ENCODE measurements around the gene NYAP2.

NYAP2 gene

DNA sequence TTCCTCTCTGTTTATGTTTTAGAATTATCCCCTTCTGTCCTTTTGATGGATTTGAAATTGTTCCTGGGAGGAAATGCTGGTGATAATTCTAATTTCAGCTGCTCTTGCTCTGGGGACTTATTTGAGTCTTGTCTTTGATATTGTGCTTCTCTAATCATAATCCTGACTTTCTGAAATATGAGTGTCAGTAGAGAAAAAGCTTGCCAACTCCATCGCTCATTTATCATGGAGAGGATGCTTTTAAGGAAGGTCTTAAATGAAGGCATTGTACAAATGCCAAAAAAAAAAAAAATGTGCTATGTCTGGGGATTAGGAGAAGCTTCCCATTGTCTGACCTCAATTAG is 159.5 kb downstream of the NYAP2 start:
- WGBS, 2 donors (ENCODE audit: extremely low coverage in 2 of 2, insufficient read length in 2 of 2, insufficient replicate concordance in 1 of 2) = no CpG with 5 or more reads among the region's 1 CpG

DNA sequence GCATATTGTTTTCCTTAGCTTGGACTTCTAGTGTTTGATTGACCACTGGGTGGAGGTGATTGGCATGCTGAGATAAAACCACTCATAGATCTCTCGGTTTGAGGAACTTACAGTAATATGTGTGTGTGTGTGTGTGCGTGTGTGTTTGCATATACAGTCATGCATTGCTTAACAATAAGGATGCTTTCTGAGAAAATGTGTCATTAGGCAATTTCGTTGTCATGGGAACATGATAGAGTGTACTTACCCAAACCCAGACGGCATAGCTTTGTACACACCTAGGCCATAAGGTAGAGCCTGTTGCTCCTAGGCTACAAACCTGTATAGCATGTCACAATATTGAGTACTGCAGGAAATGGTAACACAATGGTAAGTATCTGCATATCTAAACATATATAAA is 167.3 kb downstream of the NYAP2 start:
- no peak overlapping the region for H3K4me3 ChIP-seq (ENCODE audit: low read length in 2 of 2)
- WGBS, 2 donors (ENCODE audit: extremely low coverage in 2 of 2, insufficient read length in 2 of 2, insufficient replicate concordance in 1 of 2) = no CpG with 5 or more reads among the region's 4 CpGs
- H3K23ac ChIP-seq (ENCODE audit: low read depth, low read length, poor library complexity) = no peak overlapping the region
- no peak overlapping the region for H3K9ac ChIP-seq (ENCODE audit: low read depth, low read length, poor library complexity)
- H2AK5ac ChIP-seq (ENCODE audit: low read depth, low read length) = no peak overlapping the region
- H2BK120ac ChIP-seq (ENCODE audit: low read depth, low read length) = no peak overlapping the region
- H3K79me1 ChIP-seq (ENCODE audit: low read depth, low read length) = no peaks in the 10 kb centered on the region
- no peak overlapping the region for H3K4ac ChIP-seq (ENCODE audit: low read length)
- H2BK15ac ChIP-seq (ENCODE audit: low read length) = no peak overlapping the region
- no peak overlapping the region for H4K91ac ChIP-seq (ENCODE audit: low read depth, low read length, poor library complexity)
- H2BK12ac ChIP-seq (ENCODE audit: low read length) = no peak overlapping the region
- H4K8ac ChIP-seq (ENCODE audit: low read depth, low read length) = no peak overlapping the region
- DNase-seq (ENCODE audit: low spot score) = no peak
- H2BK5ac ChIP-seq (ENCODE audit: low read length) = no peak overlapping the region
- no peak overlapping the region for H3K14ac ChIP-seq (ENCODE audit: low read length)
- H3K18ac ChIP-seq (ENCODE audit: low read length) = no peak overlapping the region
- H3K4me2 ChIP-seq (ENCODE audit: insufficient read depth, low read length, poor library complexity, severe bottlenecking) = no peak overlapping the region
- H2AFZ ChIP-seq (ENCODE audit: low read length) = no peak overlapping the region
- H3K27ac ChIP-seq (replicated peaks; ENCODE audit: low read length) = no peak overlapping the region
- H3K36me3 ChIP-seq (replicated peaks in 1 of 2; ENCODE audit: control insufficient read depth in 2 of 2, insufficient read depth in 2 of 2, low read length in 2 of 2) = no peaks in the 10 kb centered on the region
- peaks cover 0 to 1% of the 10 kb centered on the region in 2 donors for H3K9me3 ChIP-seq (replicated peaks in 1 of 2; ENCODE audit: control insufficient read depth in 2 of 2, insufficient read depth in 1 of 2, low read depth in 1 of 2, low read length in 2 of 2)
- no peaks in the 10 kb centered on the region for H3K27me3 ChIP-seq (ENCODE audit: control insufficient read depth in 3 of 3, insufficient read depth in 3 of 3, low read depth in 1 of 3, low read length in 3 of 3)
- peaks cover 0 to 4% of the 10 kb centered on the region in 2 donors for H3K4me1 ChIP-seq (ENCODE audit: control insufficient read depth in 2 of 2, insufficient read depth in 1 of 2, low read depth in 1 of 2, low read length in 2 of 2)

More for the DNA sequence above, 159.5 kb downstream of the NYAP2 start:
- Histone ChIP-seq H2AK5ac (ENCODE audit: low read depth, low read length) (no peak overlapping the region), H4K8ac (ENCODE audit: low read depth, low read length) (no peak overlapping the region), H3K4me2 (ENCODE audit: insufficient read depth, low read length, poor library complexity, severe bottlenecking) (no peak overlapping the region), H4K91ac (ENCODE audit: low read depth, low read length, poor library complexity) (no peak overlapping the region), H3K27ac (replicated peaks; ENCODE audit: low read length) (no peak overlapping the region), H2AFZ (ENCODE audit: low read length) (no peak overlapping the region), H2BK120ac (ENCODE audit: low read depth, low read length) (no peak overlapping the region), H3K9me3 (replicated peaks in 1 of 2; ENCODE audit: control insufficient read depth in 2 of 2, insufficient read depth in 1 of 2, low read depth in 1 of 2, low read length in 2 of 2) (no peaks in the 10 kb centered on the region), H3K14ac (ENCODE audit: low read length) (no peak overlapping the region), H3K23ac (ENCODE audit: low read depth, low read length, poor library complexity) (no peak overlapping the region), H3K79me1 (ENCODE audit: low read depth, low read length) (no peaks in the 10 kb centered on the region), H3K27me3 (ENCODE audit: control insufficient read depth in 3 of 3, insufficient read depth in 3 of 3, low read depth in 1 of 3, low read length in 3 of 3) (no peaks in the 10 kb centered on the region), H3K18ac (ENCODE audit: low read length) (no peak overlapping the region), H2BK15ac (ENCODE audit: low read length) (no peak overlapping the region), H2BK12ac (ENCODE audit: low read length) (no peak overlapping the region), H3K4me3 (ENCODE audit: low read length in 2 of 2) (no peak overlapping the region), H3K4me1 (ENCODE audit: control insufficient read depth in 2 of 2, insufficient read depth in 1 of 2, low read depth in 1 of 2, low read length in 2 of 2) (peaks cover 0 to 5% of the 10 kb centered on the region in 2 donors), H3K4ac (ENCODE audit: low read length) (no peak overlapping the region), H2BK5ac (ENCODE audit: low read length) (no peak overlapping the region), H3K9ac (ENCODE audit: low read depth, low read length, poor library complexity) (no peak overlapping the region), H3K36me3 (replicated peaks in 1 of 2; ENCODE audit: control insufficient read depth in 2 of 2, insufficient read depth in 2 of 2, low read length in 2 of 2) (no peaks in the 10 kb centered on the region)
- no peak for DNase-seq (ENCODE audit: low spot score)

DNA sequence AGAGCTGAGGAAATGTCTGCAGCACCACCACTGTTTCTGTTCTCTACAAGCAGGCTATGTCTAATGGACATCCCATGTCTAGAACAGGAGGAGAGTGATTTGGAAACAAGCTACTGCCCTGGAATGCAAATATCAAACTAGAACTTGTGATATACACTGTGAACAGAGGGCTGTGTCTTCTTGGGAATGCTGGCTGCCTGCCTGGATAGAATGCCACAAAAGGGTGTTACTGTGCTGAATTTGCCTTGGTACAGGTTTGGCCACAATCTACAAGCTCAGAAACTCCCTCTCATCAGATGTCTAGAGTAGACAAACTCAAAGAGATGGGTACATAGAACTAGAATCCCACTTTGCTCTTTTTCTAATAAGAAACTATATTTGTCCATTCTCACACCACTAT is 170.5 kb downstream of the NYAP2 start:
- Histone ChIP-seq H3K27ac (replicated peaks; ENCODE audit: low read length) (no peak overlapping the region), H4K8ac (ENCODE audit: low read depth, low read length) (no peak overlapping the region), H3K9ac (ENCODE audit: low read depth, low read length, poor library complexity) (no peak overlapping the region), H3K79me1 (ENCODE audit: low read depth, low read length) (no peaks in the 10 kb centered on the region), H4K91ac (ENCODE audit: low read depth, low read length, poor library complexity) (no peak overlapping the region), H3K9me3 (replicated peaks in 1 of 2; ENCODE audit: control insufficient read depth in 2 of 2, insufficient read depth in 1 of 2, low read depth in 1 of 2, low read length in 2 of 2) (peaks cover 0 to 1% of the 10 kb centered on the region in 2 donors), H2BK12ac (ENCODE audit: low read length) (no peak overlapping the region), H3K23ac (ENCODE audit: low read depth, low read length, poor library complexity) (no peak overlapping the region), H2AFZ (ENCODE audit: low read length) (no peak overlapping the region), H2BK15ac (ENCODE audit: low read length) (no peak overlapping the region), H3K4me3 (ENCODE audit: low read length in 2 of 2) (no peak overlapping the region), H3K14ac (ENCODE audit: low read length) (no peak overlapping the region), H2AK5ac (ENCODE audit: low read depth, low read length) (no peak overlapping the region), H3K18ac (ENCODE audit: low read length) (no peak overlapping the region), H3K4me1 (ENCODE audit: control insufficient read depth in 2 of 2, insufficient read depth in 1 of 2, low read depth in 1 of 2, low read length in 2 of 2) (no peaks in the 10 kb centered on the region), H2BK5ac (ENCODE audit: low read length) (no peak overlapping the region), H3K4me2 (ENCODE audit: insufficient read depth, low read length, poor library complexity, severe bottlenecking) (no peak overlapping the region), H3K27me3 (ENCODE audit: control insufficient read depth in 3 of 3, insufficient read depth in 3 of 3, low read depth in 1 of 3, low read length in 3 of 3) (no peaks in the 10 kb centered on the region), H3K4ac (ENCODE audit: low read length) (no peak overlapping the region), H2BK120ac (ENCODE audit: low read depth, low read length) (no peak overlapping the region), H3K36me3 (replicated peaks in 1 of 2; ENCODE audit: control insufficient read depth in 2 of 2, insufficient read depth in 2 of 2, low read length in 2 of 2) (no peaks in the 10 kb centered on the region)
- DNase-seq (ENCODE audit: low spot score) = no peak

DNA sequence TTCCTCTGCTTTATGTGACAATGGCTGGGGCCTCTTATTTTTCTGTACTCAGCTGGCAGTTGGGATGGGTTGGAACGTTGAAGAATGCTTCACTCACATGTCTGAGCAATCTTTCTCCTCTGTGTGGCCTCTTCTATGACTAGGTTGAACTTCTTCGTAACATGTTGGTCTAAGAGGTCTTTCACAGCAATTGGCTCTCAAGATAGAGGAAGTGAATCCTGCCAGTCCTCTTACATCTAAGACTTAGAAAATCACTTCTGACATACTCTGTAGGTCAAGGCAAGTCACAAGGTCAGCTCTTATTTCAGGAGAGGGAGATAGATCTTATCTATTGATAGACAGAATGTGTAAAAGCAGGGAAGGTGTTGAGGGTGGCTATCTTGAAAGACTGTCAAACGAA is 174.1 kb downstream of the NYAP2 start:
- Histone ChIP-seq H2AK5ac (ENCODE audit: low read depth, low read length) (no peak overlapping the region), H3K9ac (ENCODE audit: low read depth, low read length, poor library complexity) (no peak overlapping the region), H3K4me2 (ENCODE audit: insufficient read depth, low read length, poor library complexity, severe bottlenecking) (no peak overlapping the region), H3K9me3 (replicated peaks in 1 of 2; ENCODE audit: control insufficient read depth in 2 of 2, insufficient read depth in 1 of 2, low read depth in 1 of 2, low read length in 2 of 2) (peaks cover 0 to 1% of the 10 kb centered on the region in 2 donors), H2AFZ (ENCODE audit: low read length) (no peak overlapping the region), H3K23ac (ENCODE audit: low read depth, low read length, poor library complexity) (no peak overlapping the region), H3K27ac (replicated peaks; ENCODE audit: low read length) (no peak overlapping the region), H3K4ac (ENCODE audit: low read length) (no peak overlapping the region), H4K8ac (ENCODE audit: low read depth, low read length) (no peak overlapping the region), H3K27me3 (ENCODE audit: control insufficient read depth in 3 of 3, insufficient read depth in 3 of 3, low read depth in 1 of 3, low read length in 3 of 3) (no peaks in the 10 kb centered on the region), H2BK15ac (ENCODE audit: low read length) (no peak overlapping the region), H2BK12ac (ENCODE audit: low read length) (no peak overlapping the region), H2BK120ac (ENCODE audit: low read depth, low read length) (no peak overlapping the region), H4K91ac (ENCODE audit: low read depth, low read length, poor library complexity) (no peak overlapping the region), H3K18ac (ENCODE audit: low read length) (no peak overlapping the region), H2BK5ac (ENCODE audit: low read length) (no peak overlapping the region), H3K4me1 (ENCODE audit: control insufficient read depth in 2 of 2, insufficient read depth in 1 of 2, low read depth in 1 of 2, low read length in 2 of 2) (no peaks in the 10 kb centered on the region), H3K36me3 (replicated peaks in 1 of 2; ENCODE audit: control insufficient read depth in 2 of 2, insufficient read depth in 2 of 2, low read length in 2 of 2) (no peaks in the 10 kb centered on the region), H3K14ac (ENCODE audit: low read length) (no peak overlapping the region), H3K4me3 (ENCODE audit: low read length in 2 of 2) (no peak overlapping the region), H3K79me1 (ENCODE audit: low read depth, low read length) (no peaks in the 10 kb centered on the region)
- DNase-seq (ENCODE audit: low spot score) = no peak
- WGBS, 2 donors (ENCODE audit: extremely low coverage in 2 of 2, insufficient read length in 2 of 2, insufficient replicate concordance in 1 of 2) = no CpG with 5 or more reads among the region's 3 CpGs
